Natural killer cell (primary cell): ENCODE measurements around the gene POU4F2. TPM values are rescaled to one million over a fixed set of nuclear protein-coding genes. Genes with fewer than 3 reads are reported as not detected.
"Not testable (repeated sequence)": the region's sequence is repeated elsewhere in the genome, so short reads cannot be mapped to it uniquely, and the experiment has no call there.

ENCODE experiments used
- ATAC-seq, 3 donors: fragments of 150-1000 bp in 2 of 3; fragments of 200-7000 bp in 1 of 3; cut with Tn5 transposase; 1 replicate in 1 of 3; 2 replicates in 2 of 3; pipeline ENCODE4 v1.10.0; 2021; ENCODE audit warnings: mild to moderate bottlenecking in 2 of 3, moderate library complexity in 2 of 3
- DNase-seq, 2 donors: peaks; one replicate each; pipeline versions ENCODE4 v3.0.0 to v3.0.0-alpha.2; 2013 to 2021; ENCODE audit warnings: mixed read lengths in 1 of 2
- H3K27ac ChIP-seq: one replicate; pipeline ENCODE4 v1.5.1; 2013; ENCODE audit warnings: mild to moderate bottlenecking, low read length
- H3K27me3 ChIP-seq: one replicate; pipeline ENCODE4 v1.6.1; 2013; ENCODE audit warnings: low read length; ENCODE audit not compliant: control insufficient read depth, insufficient read depth
- H3K36me3 ChIP-seq: one replicate; pipeline ENCODE4 v1.6.1; 2013; ENCODE audit warnings: low read length; ENCODE audit not compliant: control insufficient read depth, insufficient read depth
- H3K4me1 ChIP-seq: one replicate; pipeline ENCODE4 v1.6.1; 2013; ENCODE audit warnings: low read length; ENCODE audit not compliant: control insufficient read depth, insufficient read depth
- H3K4me3 ChIP-seq: one replicate; pipeline ENCODE4 v1.5.1; 2013; ENCODE audit warnings: low read length
- H3K9me3 ChIP-seq: one replicate; pipeline ENCODE4 v1.6.1; 2013; ENCODE audit warnings: low read length; ENCODE audit not compliant: control insufficient read depth, insufficient read depth
- H3K27ac Mint-ChIP-seq, 2 donors: one replicate each; pipeline ENCODE4 v1.8.0; 2022; ENCODE audit warnings: mild to moderate bottlenecking in 2 of 2, mixed read lengths in 2 of 2, moderate library complexity in 1 of 2
- H3K27me3 Mint-ChIP-seq, 2 donors: one replicate each; pipeline ENCODE4 v1.8.0; 2022; ENCODE audit warnings: low read depth in 2 of 2, mixed read lengths in 2 of 2
- H3K36me3 Mint-ChIP-seq: one replicate; pipeline ENCODE4 v1.8.0; 2022; ENCODE audit warnings: mixed read lengths
- H3K4me1 Mint-ChIP-seq, 2 donors: one replicate each; pipeline ENCODE4 v1.8.0; 2022; ENCODE audit warnings: mixed read lengths in 2 of 2
- H3K4me3 Mint-ChIP-seq: one replicate; pipeline ENCODE4 v1.8.0; 2022; ENCODE audit warnings: mild to moderate bottlenecking, moderate library complexity, mixed read lengths
- H3K9me3 Mint-ChIP-seq, 2 donors: one replicate each; pipeline ENCODE4 v1.8.0; 2022; ENCODE audit warnings: mixed read lengths in 2 of 2
- WGBS: methylation state at CpG from one replicate; pipeline ENCODE4 v1.1.7; 2013; ENCODE audit warnings: missing lambda C conversion rate; ENCODE audit not compliant: insufficient coverage; 5-methylcytosine and 5-hydroxymethylcytosine counted together
- intact Hi-C: fragments of 100-400 bp; cut with micrococcal nuclease; formaldehyde crosslinking; loops from one replicate; pipeline ENCODE4 v1.14.2; 2022
- total RNA-seq, 4 donors: library from RNA; stranded (reverse); fragments of 120-200 nt in 1 of 4; gene quantifications; one replicate each; pipeline versions ENCODE4 v1.2.3 to v1.2.4, GENCODE V29; 2013 to 2022
- TF ChIP-seq, protein P1 (sequence below): fragments of 200-600 bp; IDR thresholded peaks from one replicate; pipeline ENCODE4 v1.8.0; 2022; ENCODE audit warnings: antibody characterized with exemption

The POU4F2 gene
- total RNA-seq, 3 donors from 2014 or later (not counting 1 experiment from before 2014, with no cell fraction given) = not detected

GRCh38 chr4:146650034-146650433 lies 11.3 kb downstream of the POU4F2 start:
- no peak overlapping the region for H3K4me3 Mint-ChIP-seq
- Histone ChIP-seq H3K9me3 (no peaks in the 10 kb centered on the region), H3K4me3 (no peak overlapping the region), H3K27me3 (peaks cover 39% of the 10 kb centered on the region), H3K36me3 (no peaks in the 10 kb centered on the region), H3K4me1 (no peaks in the 10 kb centered on the region), H3K27ac (no peak overlapping the region)
- 2% methylated on average over 4 of the region's 4 CpGs for WGBS
- intact Hi-C loops = no loop called here
- peaks cover 40% of the 10 kb centered on the region for H3K36me3 Mint-ChIP-seq
- no peak overlapping the region for H3K27ac Mint-ChIP-seq
- no peak for DNase-seq
- TF ChIP-seq, protein P1, sequence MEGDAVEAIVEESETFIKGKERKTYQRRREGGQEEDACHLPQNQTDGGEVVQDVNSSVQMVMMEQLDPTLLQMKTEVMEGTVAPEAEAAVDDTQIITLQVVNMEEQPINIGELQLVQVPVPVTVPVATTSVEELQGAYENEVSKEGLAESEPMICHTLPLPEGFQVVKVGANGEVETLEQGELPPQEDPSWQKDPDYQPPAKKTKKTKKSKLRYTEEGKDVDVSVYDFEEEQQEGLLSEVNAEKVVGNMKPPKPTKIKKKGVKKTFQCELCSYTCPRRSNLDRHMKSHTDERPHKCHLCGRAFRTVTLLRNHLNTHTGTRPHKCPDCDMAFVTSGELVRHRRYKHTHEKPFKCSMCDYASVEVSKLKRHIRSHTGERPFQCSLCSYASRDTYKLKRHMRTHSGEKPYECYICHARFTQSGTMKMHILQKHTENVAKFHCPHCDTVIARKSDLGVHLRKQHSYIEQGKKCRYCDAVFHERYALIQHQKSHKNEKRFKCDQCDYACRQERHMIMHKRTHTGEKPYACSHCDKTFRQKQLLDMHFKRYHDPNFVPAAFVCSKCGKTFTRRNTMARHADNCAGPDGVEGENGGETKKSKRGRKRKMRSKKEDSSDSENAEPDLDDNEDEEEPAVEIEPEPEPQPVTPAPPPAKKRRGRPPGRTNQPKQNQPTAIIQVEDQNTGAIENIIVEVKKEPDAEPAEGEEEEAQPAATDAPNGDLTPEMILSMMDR = no peak
- H3K4me1 Mint-ChIP-seq = peaks cover 0 to 6% of the 10 kb centered on the region in 2 donors
- peaks cover 0 to 5% of the 10 kb centered on the region in 2 donors for H3K9me3 Mint-ChIP-seq
- ATAC-seq = no peak
- peaks cover 58 to 86% of the 10 kb centered on the region in 2 donors for H3K27me3 Mint-ChIP-seq

DNA sequence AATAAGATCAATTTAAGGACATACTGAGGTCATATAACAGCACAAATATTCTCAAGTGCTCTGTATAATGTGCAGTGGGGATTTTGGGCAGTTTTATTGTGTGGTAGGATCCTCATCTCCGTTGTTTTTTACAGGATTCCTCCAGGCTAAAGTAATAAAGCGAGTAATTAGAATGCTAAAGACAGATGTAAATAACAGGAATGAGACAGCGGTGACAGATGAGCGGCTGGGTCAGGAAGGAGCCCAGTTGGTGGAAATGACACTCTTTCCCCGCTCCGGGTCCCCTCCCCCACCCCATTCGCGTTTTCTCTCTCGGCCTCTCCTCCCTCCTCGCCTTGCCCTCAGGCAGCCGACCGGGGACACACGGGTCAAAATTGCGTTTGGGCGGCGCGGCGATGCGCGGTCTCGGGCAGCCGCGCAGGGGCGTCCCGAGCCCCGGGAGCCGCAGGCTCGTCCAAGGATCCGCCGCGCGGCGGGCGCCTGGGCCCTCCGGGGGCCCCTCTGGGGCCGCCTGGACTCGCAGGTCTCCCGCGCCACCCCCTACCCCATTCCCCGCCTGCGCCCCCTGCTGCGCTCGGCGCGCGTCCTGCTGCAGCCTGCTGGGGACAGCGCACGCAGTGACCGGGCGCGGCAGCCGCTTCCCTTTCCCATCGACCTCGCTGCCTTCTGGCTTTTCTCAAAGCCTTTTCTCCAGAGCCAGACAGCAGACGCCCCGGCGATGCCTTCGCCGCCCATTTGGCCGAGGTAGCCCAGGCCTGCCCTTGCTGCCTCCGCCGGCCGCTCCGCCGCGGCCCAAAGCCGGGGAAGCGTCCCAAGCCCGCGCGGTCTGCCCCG lies 16.2 kb downstream of the POU4F2 start:
- no peaks in the 10 kb centered on the region for H3K4me1 ChIP-seq
- peaks cover 26% of the 10 kb centered on the region for H3K27me3 ChIP-seq
- H3K36me3 Mint-ChIP-seq = peaks cover 22% of the 10 kb centered on the region
- H3K4me3 Mint-ChIP-seq = peak overlapping the region; percentile 70
- H3K9me3 Mint-ChIP-seq = peaks cover 0 to 3% of the 10 kb centered on the region in 2 donors
- no peak for DNase-seq
- H3K9me3 ChIP-seq = no peaks in the 10 kb centered on the region
- no peak overlapping the region for H3K27ac ChIP-seq
- ATAC-seq = no peak
- 2% methylated on average over 72 of the region's 72 CpGs for WGBS
- H3K4me1 Mint-ChIP-seq = peaks cover 0 to 6% of the 10 kb centered on the region in 2 donors
- H3K27me3 Mint-ChIP-seq = peaks cover 50 to 79% of the 10 kb centered on the region in 2 donors
- H3K4me3 ChIP-seq = no peak overlapping the region
- TF ChIP-seq, protein P1 = no peak
- intact Hi-C loops = no loop called here
- H3K36me3 ChIP-seq = no peaks in the 10 kb centered on the region
- H3K27ac Mint-ChIP-seq = no peak overlapping the region

DNA sequence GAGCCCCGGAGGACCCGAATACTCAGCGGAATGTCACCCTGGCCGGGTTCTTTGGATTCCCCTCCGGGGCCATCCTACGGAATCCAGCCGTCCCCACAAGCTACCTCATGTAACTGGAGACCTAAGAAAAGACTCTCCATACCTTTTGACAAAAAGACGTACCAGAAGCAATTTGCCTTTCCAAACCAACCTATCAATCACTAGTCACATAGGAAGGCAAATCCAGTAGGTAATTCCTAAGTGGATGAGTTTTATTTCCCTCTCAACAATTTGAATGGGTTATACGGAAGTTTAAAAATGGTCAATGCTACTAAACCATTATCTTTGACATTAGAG lies 16.8 kb downstream of the POU4F2 start:
- Histone ChIP-seq H3K4me3 (no peak overlapping the region), H3K36me3 (no peaks in the 10 kb centered on the region), H3K9me3 (no peaks in the 10 kb centered on the region), H3K27ac (no peak overlapping the region), H3K4me1 (no peaks in the 10 kb centered on the region), H3K27me3 (peaks cover 20% of the 10 kb centered on the region)
- intact Hi-C loops = no loop called here
- no peak for ATAC-seq
- DNase-seq = no peak
- TF ChIP-seq, protein P1 = no peak
- H3K4me3 Mint-ChIP-seq = peak overlapping the region; percentile 55
- 9% methylated on average over 7 of the region's 9 CpGs for WGBS
- H3K9me3 Mint-ChIP-seq = peaks cover 0 to 3% of the 10 kb centered on the region in 2 donors
- H3K27me3 Mint-ChIP-seq = peaks cover 50 to 74% of the 10 kb centered on the region in 2 donors
- H3K27ac Mint-ChIP-seq = no peak overlapping the region
- peaks cover 22% of the 10 kb centered on the region for H3K36me3 Mint-ChIP-seq
- peaks cover 0 to 6% of the 10 kb centered on the region in 2 donors for H3K4me1 Mint-ChIP-seq

GRCh38 chr4:146661367-146661766 lies 22.7 kb downstream of the POU4F2 start:
- WGBS = 60% methylated on average over 1 of the region's 4 CpGs
- Mint-ChIP-seq H3K4me3 (no peak overlapping the region), H3K36me3 (no peaks in the 10 kb centered on the region), H3K27me3 (peaks cover 11 to 19% of the 10 kb centered on the region in 2 donors), H3K9me3 (peaks cover 5 to 6% of the 10 kb centered on the region in 2 donors), H3K4me1 (no peaks in the 10 kb centered on the region), H3K27ac (no peak overlapping the region)
- intact Hi-C loops = no loop called here
- TF ChIP-seq, protein P1 = no peak
- Histone ChIP-seq H3K9me3 (no peaks in the 10 kb centered on the region), H3K36me3 (no peaks in the 10 kb centered on the region), H3K4me1 (no peaks in the 10 kb centered on the region), H3K27me3 (no peaks in the 10 kb centered on the region), H3K4me3 (no peak overlapping the region), H3K27ac (no peak overlapping the region)
- DNase-seq (no peak), ATAC-seq (no peak)

DNA sequence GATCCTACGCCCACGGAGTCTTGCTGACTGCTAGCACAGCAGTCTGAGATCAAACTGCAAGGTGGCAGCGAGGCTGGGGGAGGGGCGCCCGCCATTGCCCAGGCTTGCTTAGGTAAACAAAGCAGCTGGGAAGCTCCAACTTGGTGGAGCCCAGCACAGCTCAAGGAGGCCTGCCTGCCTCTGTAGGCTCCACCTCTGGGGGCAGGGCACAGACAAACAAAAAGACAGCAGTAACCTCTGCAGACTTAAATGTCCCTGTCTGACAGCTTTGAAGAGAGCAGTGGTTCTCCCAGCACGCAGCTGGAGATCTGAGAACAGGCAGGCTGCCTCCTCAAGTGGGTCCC lies 25.2 kb downstream of the POU4F2 start:
- H3K36me3 ChIP-seq, H3K4me3 ChIP-seq, H3K9me3 Mint-ChIP-seq, ATAC-seq, H3K4me1 Mint-ChIP-seq, H3K4me3 Mint-ChIP-seq, intact Hi-C loops, H3K27ac Mint-ChIP-seq, H3K27me3 ChIP-seq, DNase-seq, H3K27ac ChIP-seq, H3K9me3 ChIP-seq, H3K36me3 Mint-ChIP-seq, H3K4me1 ChIP-seq, H3K27me3 Mint-ChIP-seq: not testable (repeated sequence)
- 81% methylated on average over 6 of the region's 6 CpGs for WGBS
